NCI-H146 treated with DMSO at 0.1 percent for 48 hours (cell line): ENCODE measurements around the gene RALGAPA2.
A peak's percentile ranks its signal among the peaks of the same experiment; 100 is the strongest.

Experiments used
- DNase-seq: peaks from one replicate; lab custom pipeline; 2025; ENCODE audit not compliant: unreplicated experiment; lab: John Stamatoyannopoulos, UW

The RALGAPA2 gene

GRCh38 chr20:20500312-20500711 is 212.1 kb downstream of the RALGAPA2 start:
- DNase-seq, result no peak

GRCh38 chr20:20499439-20499838 is 213.0 kb downstream of the RALGAPA2 start:
- DNase-seq, result no peak

GRCh38 chr20:20498076-20498861 is 214.2 kb downstream of the RALGAPA2 start:
- DNase-seq, result peak; percentile 74

GRCh38 chr20:20497242-20497978 is 215.0 kb downstream of the RALGAPA2 start:
- DNase-seq, result no peak

- no peak for DNase-seq
These were observed 216.5 kb downstream of the RALGAPA2 start for GRCh38 chr20:20495729-20496503.

- DNase-seq, result no peak
These were observed 218.7 kb downstream of the RALGAPA2 start for GRCh38 chr20:20493701-20494100.

GRCh38 chr20:20492521-20493332 is 219.7 kb downstream of the RALGAPA2 start:
- DNase-seq, result peak; percentile 100

GRCh38 chr20:20491784-20492264 is 220.6 kb downstream of the RALGAPA2 start:
- no peak for DNase-seq

GRCh38 chr20:20491110-20491783 is 221.2 kb downstream of the RALGAPA2 start:
- DNase-seq, result no peak

GRCh38 chr20:20490673-20491072 is 221.8 kb downstream of the RALGAPA2 start:
- no peak for DNase-seq

GRCh38 chr20:20489648-20490341 is 222.6 kb downstream of the RALGAPA2 start:
- no peak for DNase-seq

- no peak for DNase-seq
These were observed 223.4 kb downstream of the RALGAPA2 start for GRCh38 chr20:20489054-20489453.

GRCh38 chr20:20488388-20488787 is 224.1 kb downstream of the RALGAPA2 start:
- DNase-seq, result no peak

- DNase-seq, result no peak
These were observed 224.6 kb downstream of the RALGAPA2 start for GRCh38 chr20:20487811-20488210.

- no peak for DNase-seq
These were observed 229.1 kb downstream of the RALGAPA2 start for GRCh38 chr20:20483328-20483727.

- DNase-seq, result no peak
These were observed 230.0 kb downstream of the RALGAPA2 start for GRCh38 chr20:20482453-20482852.

- no peak for DNase-seq
These were observed 231.8 kb downstream of the RALGAPA2 start for GRCh38 chr20:20480689-20481088.

- no peak for DNase-seq
These were observed 232.3 kb downstream of the RALGAPA2 start for GRCh38 chr20:20480126-20480525.

- no peak for DNase-seq
These were observed 234.9 kb downstream of the RALGAPA2 start for GRCh38 chr20:20477444-20478041.
